Kidney (tissue), 14 donors: ENCODE results near the gene C3orf70. TPM values are rescaled to one million over a fixed set of nuclear protein-coding genes. Genes with fewer than 3 reads are reported as not detected.

ENCODE experiments used
- DNase-seq, 5 donors: peaks; one replicate each; pipeline ENCODE4 v3.0.0-alpha.2; 2013 to 2020
- FAIRE-seq: peaks from 2 replicates; lab custom pipeline; 2012; peaks lifted over from hg19 to GRCh38; lab: Jason Lieb, UNC
- H3K27ac ChIP-seq, 2 donors: one replicate each; pipeline ENCODE4 v1.7.0; 2013; ENCODE audit warnings: low read depth in 2 of 2, low read length in 2 of 2, inconsistent platforms in 1 of 2
- H3K27me3 ChIP-seq: one replicate; pipeline ENCODE4 v1.7.1; 2013; ENCODE audit warnings: low read length, inconsistent platforms; ENCODE audit not compliant: control insufficient read depth, insufficient read depth
- H3K36me3 ChIP-seq, 3 donors: one replicate each; pipeline versions ENCODE4 v1.7.0 to v1.7.1; 2013; ENCODE audit warnings: low read length in 3 of 3, control low read depth in 1 of 3, inconsistent platforms in 1 of 3; ENCODE audit not compliant: insufficient read depth in 3 of 3, control insufficient read depth in 2 of 3
- H3K4me1 ChIP-seq, 3 donors: one replicate each; pipeline versions ENCODE4 v1.7.0 to v1.7.1; 2013; ENCODE audit warnings: low read length in 3 of 3, inconsistent platforms in 1 of 3, low read depth in 1 of 3; ENCODE audit not compliant: control insufficient read depth in 2 of 3, insufficient read depth in 2 of 3
- H3K4me3 ChIP-seq, 3 donors: one replicate each; pipeline versions ENCODE4 v1.7.0 to v1.8.1; 2013; ENCODE audit warnings: low read length in 3 of 3, control low read depth in 1 of 3, inconsistent platforms in 1 of 3
- H3K9ac ChIP-seq, 3 donors: one replicate each; pipeline versions ENCODE4 v1.7.0 to v1.7.1; 2013; ENCODE audit warnings: low read length in 3 of 3, control low read depth in 1 of 3, inconsistent platforms in 1 of 3
- H3K9me3 ChIP-seq, 3 donors: one replicate each; pipeline versions ENCODE4 v1.7.0 to v1.7.1; 2013; ENCODE audit warnings: low read length in 3 of 3, control low read depth in 1 of 3, inconsistent platforms in 1 of 3; ENCODE audit not compliant: control insufficient read depth in 2 of 3, insufficient read depth in 1 of 3
- CTCF ChIP-seq: IDR thresholded peaks from 3 replicates; pipeline ENCODE4 v1.5.1; 2012; ENCODE audit warnings: mild to moderate bottlenecking, moderate library complexity, borderline replicate concordance; ENCODE audit not compliant: insufficient read depth; ENCODE audit errors: extremely low read depth
- intact Hi-C: fragments of 100-400 bp; cut with DNase I; formaldehyde crosslinking; loops from one replicate; pipeline ENCODE4 v1.11.1; 2022
- polyA plus RNA-seq: library from polyadenylated mRNA; stranded (reverse); fragments of 350-450 nt; fragmentation: Illumina TruSeq; extraction: RNeasy Lipid Tissue Mini Kit (QIAGEN cat#74804); gene quantifications from one replicate; pipeline ENCODE4 v1.2.3, GENCODE V29; 2014; ENCODE audit warnings: low read depth, low replicate concordance; ENCODE audit not compliant: insufficient read depth
- total RNA-seq: library from RNA; stranded (reverse); fragmentation: NEBNext Ultra II Directional; extraction: Animal tissue kit (Norgen Biotek cat#: 25700); gene quantifications from one replicate; pipeline ENCODE4 v1.2.1, GENCODE V29; 2021
- donor health status: control.
- donor health status: control.
- donor health status: control.
- donor health status: control.
- donor health status: control.
- donor health status: DM: yes; HTN: yes; CAD: no.
- donor health status: Normal renal cell carcinoma (clear cell type).

Gene C3orf70
- total and polyA plus RNA-seq, 2 donors from 2014 or later: 0.69 to 2.8 TPM

- Histone ChIP-seq H3K4me1 (peaks cover 0 to 15% (median 8%) of the 10 kb centered on the region in 3 donors), H3K9me3 (no peaks in the 10 kb centered on the region), H3K9ac (no peak overlapping the region), H3K27me3 (no peaks in the 10 kb centered on the region), H3K27ac (peak overlapping the region in 1 of 2 donors; percentile 14), H3K36me3 (peaks cover 0 to 14% (median 2%) of the 10 kb centered on the region in 3 donors), H3K4me3 (peak overlapping the region in 1 of 3 donors; percentile 1)
- DNase-seq (no peak), FAIRE-seq (no peak)
- TF ChIP-seq CTCF: no peak
- intact Hi-C loops: no loop called here
Measured at GRCh38 chr3:185046603-185047002, 106.3 kb downstream of the C3orf70 start.

- Histone ChIP-seq H3K4me1 (peaks cover 0 to 15% (median 8%) of the 10 kb centered on the region in 3 donors), H3K9me3 (no peaks in the 10 kb centered on the region), H3K27me3 (no peaks in the 10 kb centered on the region), H3K4me3 (peak overlapping the region in 2 of 3 donors; percentile 1 to 20), H3K27ac (peak overlapping the region; percentile 20 to 45), H3K9ac (no peak overlapping the region), H3K36me3 (peaks cover 0 to 14% (median 2%) of the 10 kb centered on the region in 3 donors)
- intact Hi-C loops: no loop called here
- DNase-seq (no peak), FAIRE-seq (no peak)
- no peak for TF ChIP-seq CTCF
Measured at GRCh38 chr3:185046164-185046515, 106.7 kb downstream of the C3orf70 start.

- Histone ChIP-seq H3K27ac (no peak overlapping the region), H3K9me3 (no peaks in the 10 kb centered on the region), H3K27me3 (no peaks in the 10 kb centered on the region), H3K4me1 (peaks cover 0 to 15% (median 8%) of the 10 kb centered on the region in 3 donors), H3K36me3 (no peaks in the 10 kb centered on the region), H3K4me3 (no peak overlapping the region), H3K9ac (no peak overlapping the region)
- peak in 3 of 5 donors; percentile 39 to 60 (median 54) for DNase-seq
- FAIRE-seq: no peak
- TF ChIP-seq CTCF: no peak
- intact Hi-C loops: no loop called here
Measured at GRCh38 chr3:185042312-185043050, 110.4 kb downstream of the C3orf70 start.
